Measurements from ENCODE around the gene LEAP2. TPM values are rescaled to one million over a fixed set of nuclear protein-coding genes. Genes with fewer than 3 reads are reported as not detected.

The LEAP2 gene
- 2.9 and 3.1 TPM in 2 replicates for total RNA-seq
- long read RNA-seq, result 0 reads

- no peaks in the 10 kb centered on the region for H3K9me3 Mint-ChIP-seq
- peaks cover 13% of the 10 kb centered on the region for H3K36me3 Mint-ChIP-seq (ENCODE audit: low read depth)
- H3K4me1 Mint-ChIP-seq, result peaks cover 6% of the 10 kb centered on the region
- DNase-seq (ENCODE audit: low read depth, low spot score), result no peak
- no peak within 1 kb of the TSS for H3K27ac Mint-ChIP-seq (ENCODE audit: unreplicated experiment)
- no peaks in the 10 kb centered on the region for H3K27me3 Mint-ChIP-seq (ENCODE audit: low read depth)
- H3K4me3 Mint-ChIP-seq, result peak within 1 kb of the TSS; percentile 4
- no peak for TF ChIP-seq CTCF (conservative IDR thresholded peaks at IDR 0.05)
Observed at GRCh38 chr5:132873119-132873929, at the start of gene LEAP2. Gene LEAP2, plus strand, starts transcription at chr5:132873668. Its CDS starts 27 bp downstream, at chr5:132873695.

DNA sequence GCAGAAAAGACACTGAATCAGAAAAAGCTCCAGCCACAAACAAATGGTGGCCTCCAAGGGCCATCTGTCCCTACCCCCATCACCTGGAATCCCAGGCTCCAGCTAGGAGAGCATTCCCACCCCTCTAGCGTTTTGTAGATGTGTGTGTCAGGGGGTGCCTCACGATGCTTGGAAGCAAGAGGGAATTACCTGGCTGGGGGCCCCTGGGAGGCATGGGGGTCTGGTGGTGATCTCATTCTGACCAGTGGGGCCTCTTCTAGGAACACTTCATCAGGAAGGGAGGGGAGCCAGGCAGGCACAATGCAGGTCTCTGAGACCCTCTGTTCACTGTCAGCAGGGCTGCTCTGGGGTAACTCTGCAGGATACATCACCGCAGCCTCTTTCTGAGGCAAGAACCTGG lies 49.0 kb upstream of the LEAP2 start:
- no peak for TF ChIP-seq CTCF (conservative IDR thresholded peaks at IDR 0.05)
- DNase-seq (ENCODE audit: low read depth, low spot score), result no peak
- H3K4me3 Mint-ChIP-seq, result no peak overlapping the region
- no peak overlapping the region for H3K27ac Mint-ChIP-seq (ENCODE audit: unreplicated experiment)
- H3K36me3 Mint-ChIP-seq (ENCODE audit: low read depth), result no peaks in the 10 kb centered on the region
- no peaks in the 10 kb centered on the region for H3K9me3 Mint-ChIP-seq
- H3K27me3 Mint-ChIP-seq (ENCODE audit: low read depth), result peaks cover 57% of the 10 kb centered on the region
- peaks cover 32% of the 10 kb centered on the region for H3K4me1 Mint-ChIP-seq

GRCh38 chr5:132825033-132825833 lies 48.2 kb upstream of the LEAP2 start:
- DNase-seq (ENCODE audit: low read depth, low spot score), result no peak
- TF ChIP-seq CTCF (conservative IDR thresholded peaks at IDR 0.05), result no peak
- Mint-ChIP-seq H3K4me3 (peak overlapping the region; percentile 49), H3K9me3 (no peaks in the 10 kb centered on the region), H3K27me3 (ENCODE audit: low read depth) (peaks cover 60% of the 10 kb centered on the region), H3K27ac (ENCODE audit: unreplicated experiment) (no peak overlapping the region), H3K36me3 (ENCODE audit: low read depth) (no peaks in the 10 kb centered on the region), H3K4me1 (peaks cover 29% of the 10 kb centered on the region)

- Mint-ChIP-seq H3K27me3 (ENCODE audit: low read depth) (peaks cover 60% of the 10 kb centered on the region), H3K4me3 (no peak overlapping the region), H3K4me1 (peaks cover 23% of the 10 kb centered on the region), H3K27ac (ENCODE audit: unreplicated experiment) (no peak overlapping the region), H3K9me3 (no peaks in the 10 kb centered on the region), H3K36me3 (ENCODE audit: low read depth) (no peaks in the 10 kb centered on the region)
- no peak for DNase-seq (ENCODE audit: low read depth, low spot score)
- no peak for TF ChIP-seq CTCF (conservative IDR thresholded peaks at IDR 0.05)
Observed at GRCh38 chr5:132825834-132826391, 47.6 kb upstream of the LEAP2 start.

DNA sequence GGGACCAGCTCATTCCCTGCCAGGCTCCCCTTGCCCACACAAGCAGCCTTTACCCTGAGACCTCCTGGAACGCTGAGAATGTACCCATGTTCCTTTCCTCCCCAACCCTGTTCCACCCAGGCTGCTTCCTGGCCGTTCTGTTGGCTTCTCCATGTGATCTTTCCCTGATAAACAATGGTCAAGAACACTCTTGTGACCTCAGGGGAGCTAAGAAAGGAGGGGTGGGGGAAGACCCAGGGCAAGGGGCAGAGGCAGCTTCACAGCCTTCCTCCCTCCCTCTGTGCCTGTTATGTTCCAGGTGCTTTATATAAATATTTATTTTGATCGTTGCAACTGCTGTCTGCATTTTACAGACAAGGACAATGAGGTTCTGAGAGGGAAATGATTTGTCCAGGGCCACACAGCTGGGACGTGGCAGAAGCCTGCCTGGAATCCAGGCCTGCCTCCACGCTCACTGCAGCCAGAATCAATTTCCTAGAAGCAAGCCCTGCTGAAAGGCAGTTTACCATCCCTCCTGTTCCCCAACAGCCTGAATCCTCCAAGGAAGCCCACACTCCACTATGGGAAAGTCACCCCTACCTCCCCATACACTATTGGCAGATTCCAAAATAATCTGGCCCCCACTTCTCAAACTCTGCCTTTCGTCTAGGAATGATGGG lies 46.9 kb upstream of the LEAP2 start:
- H3K4me1 Mint-ChIP-seq, result peaks cover 23% of the 10 kb centered on the region
- DNase-seq (ENCODE audit: low read depth, low spot score), result no peak
- no peaks in the 10 kb centered on the region for H3K36me3 Mint-ChIP-seq (ENCODE audit: low read depth)
- no peak for TF ChIP-seq CTCF (conservative IDR thresholded peaks at IDR 0.05)
- peaks cover 66% of the 10 kb centered on the region for H3K27me3 Mint-ChIP-seq (ENCODE audit: low read depth)
- H3K9me3 Mint-ChIP-seq, result no peaks in the 10 kb centered on the region
- peak overlapping the region; percentile 41 for H3K4me3 Mint-ChIP-seq
- H3K27ac Mint-ChIP-seq (ENCODE audit: unreplicated experiment), result no peak overlapping the region
